Sigmoid colon (tissue), 7 donors: Measurements from ENCODE around the gene SPOP. TPM values are rescaled to one million over a fixed set of nuclear protein-coding genes. Genes with fewer than 3 reads are reported as not detected.

ENCODE experiments used
- DNase-seq: peaks from one replicate; pipeline ENCODE4 v3.0.0-alpha.2; 2019
- H3K27ac ChIP-seq, 4 donors: fragments of 200-600 bp; sonication (generic); one replicate each; pipeline ENCODE4 v1.5.1; 2016 to 2019; ENCODE audit warnings: mild to moderate bottlenecking in 1 of 4
- H3K27me3 ChIP-seq, 3 donors: fragments of 200-600 bp; sonication (generic); one replicate each; pipeline ENCODE4 v1.5.1; 2019; ENCODE audit warnings: mild to moderate bottlenecking in 1 of 3
- H3K36me3 ChIP-seq, 4 donors: fragments of 200-600 bp; sonication (generic); one replicate each; pipeline ENCODE4 v1.5.1; 2016 to 2019
- H3K4me1 ChIP-seq, 4 donors: fragments of 200-600 bp; sonication (generic); one replicate each; pipeline ENCODE4 v1.5.1; 2017 to 2019
- H3K4me3 ChIP-seq, 4 donors: fragments of 200-600 bp; sonication (generic); one replicate each; pipeline ENCODE4 v1.5.1; 2017 to 2019; ENCODE audit warnings: mild to moderate bottlenecking in 2 of 4, moderate library complexity in 1 of 4
- H3K9me3 ChIP-seq, 4 donors: fragments of 200-600 bp in 3 of 4; sonication (generic) in 3 of 4; one replicate each; pipeline versions ENCODE4 v1.5.1 to v1.6.1; 2013 to 2019
- EP300 ChIP-seq, 4 donors: sonication (generic); formaldehyde crosslinking; IDR thresholded peaks; one replicate each; pipeline ENCODE4 v1.6.1; 2017; ENCODE audit warnings: antibody characterized with exemption in 4 of 4
- POLR2A ChIP-seq, 2 donors: fragments of 450-650 bp; IDR thresholded peaks; one replicate each; pipeline ENCODE4 v1.6.1; 2016; ENCODE audit warnings: antibody characterized with exemption in 2 of 2, mild to moderate bottlenecking in 2 of 2, moderate library complexity in 2 of 2
- POLR2AphosphoS5 ChIP-seq, 4 donors: sonication (generic); formaldehyde crosslinking; IDR thresholded peaks; one replicate each; pipeline ENCODE4 v1.6.1; 2017; ENCODE audit warnings: antibody characterized with exemption in 4 of 4
- WGBS, 2 donors: extraction: QIAGEN DNeasy Blood & Tissue Kit; methylation state at CpG; one replicate each; pipeline ENCODE4 v1.1.7; 2013; 5-methylcytosine and 5-hydroxymethylcytosine counted together
- intact Hi-C: fragments of 100-400 bp; cut with DNase I; formaldehyde crosslinking; loops from one replicate; pipeline ENCODE4 v1.15.1; 2023
- polyA plus RNA-seq, 3 donors: library from polyadenylated mRNA; stranded (reverse); fragments of 200-250 nt; gene quantifications; one replicate each; pipeline ENCODE4 v1.2.3, GENCODE V29; 2013
- total RNA-seq, 4 donors: library from RNA; depleted of rRNA; stranded (reverse); fragments of >200 nt; gene quantifications; one replicate each; pipeline ENCODE4 v1.1.0, GENCODE V29; 2016
- TF ChIP-seq, protein P1 (sequence below), 4 experiments: fragments of 450-650 bp in 3 of 4; fragments of 200-600 bp in 1 of 4; IDR thresholded peaks; one replicate each; pipeline ENCODE4 v1.5.1; 2016 to 2019; ENCODE audit warnings: antibody characterized with exemption in 4 of 4, mild to moderate bottlenecking in 3 of 4, moderate library complexity in 2 of 4
- donor health status: healthy with polysubstance abuse.
- donor health status: Bipolar disorder and iron deficiency.
- donor health status: healthy.

SPOP gene
- total and polyA plus RNA-seq, 7 donors = 33.0 to 332 (median 226) TPM

DNA sequence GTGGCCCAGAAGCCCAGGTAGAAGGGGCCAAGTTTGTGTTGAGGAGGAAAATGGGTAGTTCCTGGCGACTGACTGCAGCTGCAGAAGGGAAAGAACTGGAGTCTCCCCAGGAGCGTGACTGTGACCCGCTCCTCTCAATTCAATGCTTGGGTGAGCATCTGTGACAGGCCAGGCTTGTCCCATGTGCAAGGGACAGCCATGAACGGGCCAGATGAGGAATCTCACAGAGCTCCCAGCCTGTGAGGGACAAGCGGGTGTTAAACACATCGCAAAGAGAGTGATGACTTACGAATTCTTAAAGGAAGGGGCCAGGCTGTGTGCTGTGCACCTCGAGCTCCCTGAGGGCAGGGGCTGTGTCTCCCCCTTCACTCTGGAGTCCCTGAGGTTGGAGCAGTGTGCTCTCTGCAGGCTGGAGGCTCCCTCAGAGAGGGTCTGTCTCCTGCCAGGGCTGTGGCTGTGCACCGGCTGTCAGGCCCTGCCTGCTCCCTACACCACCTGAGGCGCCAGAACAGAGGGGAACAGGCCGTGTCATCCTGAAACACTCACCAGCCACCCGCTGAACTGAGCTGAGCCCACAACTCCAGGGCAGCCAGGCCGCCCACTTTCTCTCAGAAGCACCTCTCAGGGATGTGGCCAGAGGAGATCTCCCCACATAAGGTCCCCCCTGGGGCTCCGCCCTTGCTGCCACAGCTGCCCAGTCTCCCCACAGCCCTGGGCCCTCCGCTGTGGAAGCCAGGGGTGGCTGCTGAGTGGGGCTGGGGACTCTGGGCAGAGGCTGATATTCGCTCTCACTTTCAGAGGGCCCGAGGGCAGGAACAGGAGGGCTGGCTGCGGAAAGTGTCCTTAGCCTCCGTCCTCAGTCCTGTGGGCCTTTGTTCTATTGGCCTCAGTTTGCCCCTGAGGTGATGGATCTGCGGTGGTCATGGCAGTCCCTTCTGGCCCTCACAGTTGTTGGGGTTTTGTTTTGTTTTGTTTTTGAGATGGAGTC, 127.9 kb downstream of the SPOP start:
- no peaks in the 10 kb centered on the region for H3K36me3 ChIP-seq
- H3K9me3 ChIP-seq = no peaks in the 10 kb centered on the region
- no peak overlapping the region for H3K4me3 ChIP-seq
- H3K27me3 ChIP-seq = no peaks in the 10 kb centered on the region
- intact Hi-C loops = no loop called here
- H3K4me1 ChIP-seq = peaks cover 0 to 6% (median 0%) of the 10 kb centered on the region in 4 donors
- TF ChIP-seq POLR2A (IDR thresholded peaks at IDR 0.05) (no peak), EP300 (IDR thresholded peaks at IDR 0.05) (no peak), POLR2AphosphoS5 (IDR thresholded peaks at IDR 0.05) (no peak)
- TF ChIP-seq, protein P1, sequence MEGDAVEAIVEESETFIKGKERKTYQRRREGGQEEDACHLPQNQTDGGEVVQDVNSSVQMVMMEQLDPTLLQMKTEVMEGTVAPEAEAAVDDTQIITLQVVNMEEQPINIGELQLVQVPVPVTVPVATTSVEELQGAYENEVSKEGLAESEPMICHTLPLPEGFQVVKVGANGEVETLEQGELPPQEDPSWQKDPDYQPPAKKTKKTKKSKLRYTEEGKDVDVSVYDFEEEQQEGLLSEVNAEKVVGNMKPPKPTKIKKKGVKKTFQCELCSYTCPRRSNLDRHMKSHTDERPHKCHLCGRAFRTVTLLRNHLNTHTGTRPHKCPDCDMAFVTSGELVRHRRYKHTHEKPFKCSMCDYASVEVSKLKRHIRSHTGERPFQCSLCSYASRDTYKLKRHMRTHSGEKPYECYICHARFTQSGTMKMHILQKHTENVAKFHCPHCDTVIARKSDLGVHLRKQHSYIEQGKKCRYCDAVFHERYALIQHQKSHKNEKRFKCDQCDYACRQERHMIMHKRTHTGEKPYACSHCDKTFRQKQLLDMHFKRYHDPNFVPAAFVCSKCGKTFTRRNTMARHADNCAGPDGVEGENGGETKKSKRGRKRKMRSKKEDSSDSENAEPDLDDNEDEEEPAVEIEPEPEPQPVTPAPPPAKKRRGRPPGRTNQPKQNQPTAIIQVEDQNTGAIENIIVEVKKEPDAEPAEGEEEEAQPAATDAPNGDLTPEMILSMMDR (IDR thresholded peaks at IDR 0.05) = no peak
- 91 to 92% methylated on average over 20 of the region's 20 CpGs for WGBS, 2 donors
- no peak overlapping the region for H3K27ac ChIP-seq
- no peak for DNase-seq

- Histone ChIP-seq H3K9me3 (no peaks in the 10 kb centered on the region), H3K4me3 (no peak overlapping the region), H3K27me3 (no peaks in the 10 kb centered on the region), H3K27ac (no peak overlapping the region), H3K36me3 (no peaks in the 10 kb centered on the region), H3K4me1 (peaks cover 0 to 6% (median 0%) of the 10 kb centered on the region in 4 donors)
- DNase-seq = no peak
- intact Hi-C loops = no loop called here
- TF ChIP-seq POLR2AphosphoS5 (IDR thresholded peaks at IDR 0.05) (no peak), EP300 (IDR thresholded peaks at IDR 0.05) (no peak), POLR2A (IDR thresholded peaks at IDR 0.05) (no peak)
- TF ChIP-seq, protein P1 (IDR thresholded peaks at IDR 0.05) = no peak
- WGBS, 2 donors = 90 to 94% methylated on average over 6 of the region's 6 CpGs
Measured at GRCh38 chr17:49549311-49549605, 128.6 kb downstream of the SPOP start.

Other genes with a start within 250 kb of the SPOP start
- 10 to 100 TPM in 3 of 4 donors, 1 to 10 TPM in 1; 6.9 to 15.2 (median 12.6) TPM for gene NGFR, start 182.8 kb downstream of the SPOP start, total RNA-seq
- gene NGFR, start 182.8 kb downstream of the SPOP start, polyA plus RNA-seq = 1 to 10 TPM in 1 of 3 donors, under 1 TPM in 2; 0.46 to 6.8 (median 0.60) TPM
- gene NXPH3, start 102.2 kb downstream of the SPOP start, total RNA-seq = 10 to 100 TPM; 20.2 to 32.6 (median 21.9) TPM
- gene NXPH3, start 102.2 kb downstream of the SPOP start, polyA plus RNA-seq = 1 to 10 TPM in 2 of 3 donors, under 1 TPM in 1; 0.23 to 2.4 (median 2.1) TPM
- 10 to 100 TPM; 13.0 to 34.9 (median 20.0) TPM for gene SLC35B1, start 29.9 kb upstream of the SPOP start, total RNA-seq
- gene SLC35B1, start 29.9 kb upstream of the SPOP start, polyA plus RNA-seq = 10 to 100 TPM; 24.0 to 59.7 (median 26.6) TPM
- gene FAM117A, start 86.0 kb upstream of the SPOP start, total RNA-seq = 10 to 100 TPM; 11.1 to 34.6 (median 27.4) TPM
- gene FAM117A, start 86.0 kb upstream of the SPOP start, polyA plus RNA-seq = 10 to 100 TPM in 1 of 3 donors, 1 to 10 TPM in 2; 3.5 to 15.6 (median 9.6) TPM
- gene KAT7, start 110.6 kb upstream of the SPOP start, total RNA-seq = 10 to 100 TPM; 23.8 to 34.9 (median 32.0) TPM
- gene KAT7, start 110.6 kb upstream of the SPOP start, polyA plus RNA-seq = 10 to 100 TPM in 1 of 3 donors, 1 to 10 TPM in 2; 6.2 to 14.3 (median 9.0) TPM
- gene TAC4, start 170.0 kb upstream of the SPOP start, total RNA-seq = not detected
- 1 to 10 TPM in 1 of 3 donors, not detected in 2; 3.6 TPM for gene TAC4, start 170.0 kb upstream of the SPOP start, polyA plus RNA-seq